ENCODE results near the gene LDLRAD2.

GRCh38 chr1:21864730-21865129 is 52.7 kb downstream of the LDLRAD2 start:
- TF ChIP-seq POLR2A (IDR thresholded peaks at IDR 0.05) = no peak
- no peak for TF ChIP-seq CTCF (IDR thresholded peaks at IDR 0.05)
- no peak for TF ChIP-seq POLR2AphosphoS5 (IDR thresholded peaks at IDR 0.05)
